Upper lobe of left lung (tissue), 6 donors: Measurements from ENCODE around the gene DLEU7. TPM values are rescaled to one million over a fixed set of nuclear protein-coding genes. Genes with fewer than 3 reads are reported as not detected.

Experiments used
- ATAC-seq, 2 donors: fragments of 200-7000 bp; cut with Tn5 transposase; one replicate each; pipeline ENCODE4 v1.9.1; 2022; ENCODE audit warnings: mild to moderate bottlenecking in 2 of 2, moderate library complexity in 2 of 2; ENCODE audit not compliant: low FRiP score in 2 of 2
- DNase-seq, 2 donors: peaks; one replicate each; pipeline ENCODE4 v3.0.0-alpha.2; 2019 to 2020
- H3K27ac ChIP-seq, 4 donors: fragments of 200-600 bp; sonication (generic); one replicate each; pipeline ENCODE4 v1.5.1; 2016 to 2019
- H3K27me3 ChIP-seq, 4 donors: fragments of 200-600 bp; sonication (generic); one replicate each; pipeline ENCODE4 v1.5.1; 2017 to 2019
- H3K36me3 ChIP-seq, 4 donors: fragments of 200-600 bp; sonication (generic); one replicate each; pipeline ENCODE4 v1.5.1; 2016 to 2019
- H3K4me1 ChIP-seq, 4 donors: fragments of 200-600 bp; sonication (generic); one replicate each; pipeline ENCODE4 v1.5.1; 2018 to 2019
- H3K4me3 ChIP-seq, 4 donors: fragments of 200-600 bp; sonication (generic); one replicate each; pipeline ENCODE4 v1.5.1; 2017 to 2019; ENCODE audit warnings: mild to moderate bottlenecking in 2 of 4, moderate library complexity in 1 of 4
- H3K9me3 ChIP-seq, 4 donors: fragments of 200-600 bp; sonication (generic); one replicate each; pipeline ENCODE4 v1.5.1; 2018 to 2019
- CTCF ChIP-seq, 6 experiments: fragments of 450-650 bp in 4 of 6; fragments of 200-600 bp in 2 of 6; sonication (generic) in 2 of 6; IDR thresholded peaks; one replicate each; pipeline ENCODE4 v1.5.1; 2016 to 2019; ENCODE audit warnings: antibody characterized with exemption in 6 of 6
- EP300 ChIP-seq, 4 donors: sonication (generic); formaldehyde crosslinking; IDR thresholded peaks; one replicate each; pipeline ENCODE4 v1.5.1; 2017; ENCODE audit warnings: antibody characterized with exemption in 4 of 4, control low read depth in 2 of 4
- POLR2A ChIP-seq, 4 donors: fragments of 450-650 bp; IDR thresholded peaks; one replicate each; pipeline ENCODE4 v1.5.1; 2016 to 2017; ENCODE audit warnings: antibody characterized with exemption in 4 of 4, mild to moderate bottlenecking in 2 of 4
- POLR2AphosphoS5 ChIP-seq, 2 donors: sonication (generic); formaldehyde crosslinking; IDR thresholded peaks; one replicate each; pipeline ENCODE4 v1.5.1; 2017; ENCODE audit warnings: antibody characterized with exemption in 2 of 2
- WGBS, 2 donors: methylation state at CpG; one replicate each; pipeline ENCODE4 v1.1.5; 2017 to 2018; 5-methylcytosine and 5-hydroxymethylcytosine counted together
- total RNA-seq, 6 donors: library from RNA; depleted of rRNA in 4 of 6; stranded (reverse); fragments of >200 nt in 4 of 6; gene quantifications; one replicate each; pipeline versions ENCODE4 v1.1.0 to v1.2.1, GENCODE V29; 2016 to 2021
- donor health status: DM: no; HTN: no; CAD: no; lungs with moderate emphysema.
- donor health status: DM: no; HTN: yes; CAD: no; lungs with severe emphysema.

Gene DLEU7
- total RNA-seq, 6 donors from 2014 or later: 0.39 to 3.0 (median 0.77) TPM; not detected in 1

GRCh38 chr13:50829896-50830295 lies 13.6 kb downstream of the DLEU7 start:
- no peak overlapping the region for H3K27ac ChIP-seq
- no peaks in the 10 kb centered on the region for H3K27me3 ChIP-seq
- DNase-seq (no peak), ATAC-seq (peak in 1 of 2 donors; percentile 81)
- H3K4me1 ChIP-seq: no peaks in the 10 kb centered on the region
- no peaks in the 10 kb centered on the region for H3K36me3 ChIP-seq
- no peaks in the 10 kb centered on the region for H3K9me3 ChIP-seq
- no peak for TF ChIP-seq POLR2A (IDR thresholded peaks at IDR 0.05)
- TF ChIP-seq EP300 (IDR thresholded peaks at IDR 0.05): no peak
- TF ChIP-seq CTCF (IDR thresholded peaks at IDR 0.05): no peak
- TF ChIP-seq POLR2AphosphoS5 (IDR thresholded peaks at IDR 0.05): no peak
- WGBS, 2 donors: 38 to 42% methylated on average over 2 of the region's 2 CpGs
- no peak overlapping the region for H3K4me3 ChIP-seq

DNA sequence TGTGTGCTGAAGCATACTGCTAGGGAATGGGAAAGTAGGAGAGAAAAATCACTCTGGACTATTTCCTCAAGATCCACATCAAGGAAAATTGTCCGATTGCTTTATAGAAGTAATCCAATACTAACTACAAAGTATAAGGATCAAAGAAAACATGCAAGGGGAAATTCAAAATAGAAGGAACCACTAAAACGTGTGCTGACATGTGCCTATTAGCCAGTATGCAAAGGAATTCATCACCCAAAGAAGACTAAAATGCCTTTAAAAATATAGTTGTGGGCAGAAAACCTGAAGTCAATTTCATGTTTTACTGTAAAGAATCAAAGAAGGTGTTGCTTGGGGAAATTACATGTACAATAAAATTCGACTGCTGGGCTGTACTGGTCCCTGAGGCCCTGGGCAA lies 14.3 kb downstream of the DLEU7 start:
- 82 to 89% methylated on average over 3 of the region's 3 CpGs for WGBS, 2 donors
- Histone ChIP-seq H3K9me3 (no peaks in the 10 kb centered on the region), H3K27ac (no peak overlapping the region), H3K4me3 (no peak overlapping the region), H3K36me3 (no peaks in the 10 kb centered on the region), H3K4me1 (no peaks in the 10 kb centered on the region), H3K27me3 (no peaks in the 10 kb centered on the region)
- no peak for ATAC-seq
- DNase-seq: no peak
- TF ChIP-seq CTCF (IDR thresholded peaks at IDR 0.05): no peak
- TF ChIP-seq EP300 (IDR thresholded peaks at IDR 0.05): no peak
- TF ChIP-seq POLR2AphosphoS5 (IDR thresholded peaks at IDR 0.05): no peak
- no peak for TF ChIP-seq POLR2A (IDR thresholded peaks at IDR 0.05)

- TF ChIP-seq EP300 (IDR thresholded peaks at IDR 0.05) (no peak), POLR2AphosphoS5 (IDR thresholded peaks at IDR 0.05) (no peak), CTCF (IDR thresholded peaks at IDR 0.05) (no peak), POLR2A (IDR thresholded peaks at IDR 0.05) (no peak)
- DNase-seq (no peak), ATAC-seq (no peak)
- Histone ChIP-seq H3K9me3 (no peaks in the 10 kb centered on the region), H3K4me1 (no peaks in the 10 kb centered on the region), H3K36me3 (no peaks in the 10 kb centered on the region), H3K27ac (no peak overlapping the region), H3K27me3 (no peaks in the 10 kb centered on the region), H3K4me3 (no peak overlapping the region)
- 88 to 97% methylated on average over 3 of the region's 3 CpGs for WGBS, 2 donors
Observed at GRCh38 chr13:50826035-50826434, 17.5 kb downstream of the DLEU7 start.

DNA sequence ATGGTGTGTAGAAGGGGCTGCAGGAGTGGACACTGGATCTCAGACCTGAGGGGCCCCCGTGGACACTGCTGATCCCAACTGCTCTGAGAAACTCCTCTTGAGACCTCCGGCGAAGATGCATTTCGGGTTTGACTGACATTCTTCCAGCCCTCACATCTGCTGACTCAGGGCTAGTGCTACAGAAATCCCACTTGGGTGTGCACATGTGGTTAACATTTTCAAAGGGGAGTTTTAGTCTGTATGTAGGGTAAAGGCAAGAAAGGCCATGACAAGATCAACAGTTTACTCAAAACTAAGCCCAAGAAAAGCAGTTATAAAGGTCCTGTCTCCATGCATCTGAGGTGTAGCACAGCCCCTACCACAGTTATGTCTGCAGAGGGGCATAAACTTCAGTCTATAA lies 31.2 kb downstream of the DLEU7 start:
- H3K4me1 ChIP-seq: no peaks in the 10 kb centered on the region
- no peaks in the 10 kb centered on the region for H3K27me3 ChIP-seq
- H3K36me3 ChIP-seq: no peaks in the 10 kb centered on the region
- TF ChIP-seq EP300 (IDR thresholded peaks at IDR 0.05): no peak
- no peak for TF ChIP-seq POLR2A (IDR thresholded peaks at IDR 0.05)
- no peak for TF ChIP-seq POLR2AphosphoS5 (IDR thresholded peaks at IDR 0.05)
- TF ChIP-seq CTCF (IDR thresholded peaks at IDR 0.05): no peak
- DNase-seq (no peak), ATAC-seq (no peak)
- H3K9me3 ChIP-seq: no peaks in the 10 kb centered on the region
- H3K4me3 ChIP-seq: no peak overlapping the region
- no peak overlapping the region for H3K27ac ChIP-seq
- WGBS, 2 donors: 69 to 86% methylated on average over 4 of the region's 4 CpGs

GRCh38 chr13:50810998-50811397 lies 32.5 kb downstream of the DLEU7 start:
- Histone ChIP-seq H3K27me3 (no peaks in the 10 kb centered on the region), H3K9me3 (no peaks in the 10 kb centered on the region), H3K4me1 (no peaks in the 10 kb centered on the region), H3K36me3 (no peaks in the 10 kb centered on the region), H3K4me3 (no peak overlapping the region), H3K27ac (no peak overlapping the region)
- 55 to 67% methylated on average over 2 of the region's 2 CpGs for WGBS, 2 donors
- TF ChIP-seq POLR2A (IDR thresholded peaks at IDR 0.05) (no peak), CTCF (IDR thresholded peaks at IDR 0.05) (no peak), EP300 (IDR thresholded peaks at IDR 0.05) (no peak), POLR2AphosphoS5 (IDR thresholded peaks at IDR 0.05) (no peak)
- DNase-seq (no peak), ATAC-seq (no peak)
